ENCODE data around the gene ARHGAP27.

- TF ChIP-seq EZH2phosphoT487 (IDR thresholded peaks at IDR 0.05; ENCODE audit: insufficient read depth, low read depth) (no peak), EZH2 (IDR thresholded peaks at IDR 0.05; ENCODE audit: insufficient read depth, poor library complexity, severe bottlenecking) (no peak)
Measured at GRCh38 chr17:45431531-45432404, 902 bp downstream of the ARHGAP27 start.

All from GM23248 (cell line).